ENCODE data around the gene GOLGA6L7. TPM values are rescaled to one million over a fixed set of nuclear protein-coding genes. Genes with fewer than 3 reads are reported as not detected.

The GOLGA6L7 gene
- total and polyA plus RNA-seq, 2 experiments from 2014 or later = 0.47 TPM; not detected in 1

- Histone ChIP-seq H3K4me3 (peak overlapping the region; percentile 63), H3K27me3 (ENCODE audit: insufficient read depth) (peaks cover 37% of the 10 kb centered on the region), H3K4me1 (ENCODE audit: insufficient read depth) (peaks cover 5% of the 10 kb centered on the region; the same call in 1 of the 2 replicates), H2AFZ (peak overlapping the region; percentile 95), H3K36me3 (ENCODE audit: insufficient read depth) (no peaks in the 10 kb centered on the region), H3K79me2 (replicated peaks; ENCODE audit: insufficient read depth) (no peaks in the 10 kb centered on the region), H4K20me1 (replicated peaks; ENCODE audit: insufficient read depth) (no peaks in the 10 kb centered on the region), H3F3A (replicated peaks; ENCODE audit: low read depth) (no peaks in the 10 kb centered on the region), H3K4me2 (peak overlapping the region; percentile 88), H3K9me2 (ENCODE audit: insufficient read depth) (no peaks in the 10 kb centered on the region), H3K27ac (ENCODE audit: low read depth) (no peak overlapping the region)
- peak; percentile 43 for DNase-seq (ENCODE audit: low spot score)
- TF ChIP-seq STAT1 (IDR thresholded peaks at IDR 0.05; ENCODE audit: unreplicated experiment) = no peak
- TF ChIP-seq EZH2 (IDR thresholded peaks at IDR 0.05; ENCODE audit: low read depth, unreplicated experiment) = peak; percentile 41
- Mint-ChIP-seq H3K4me3 (peak overlapping the region; percentile 71), H3K27ac (no peak overlapping the region), H3K9me3 (no peaks in the 10 kb centered on the region; the same call in 2 of the 3 replicates), H3K4me1 (peaks cover 16% of the 10 kb centered on the region), H3K36me3 (ENCODE audit: low read depth) (no peaks in the 10 kb centered on the region; the same call in 2 of the 3 replicates), H3K27me3 (ENCODE audit: insufficient read depth, low read depth, poor library complexity) (peaks cover 29% of the 10 kb centered on the region)
- peak; percentile 13 for ATAC-seq
Observed at GRCh38 chr15:28886431-28887338, 38.2 kb upstream of the GOLGA6L7 start.

DNA sequence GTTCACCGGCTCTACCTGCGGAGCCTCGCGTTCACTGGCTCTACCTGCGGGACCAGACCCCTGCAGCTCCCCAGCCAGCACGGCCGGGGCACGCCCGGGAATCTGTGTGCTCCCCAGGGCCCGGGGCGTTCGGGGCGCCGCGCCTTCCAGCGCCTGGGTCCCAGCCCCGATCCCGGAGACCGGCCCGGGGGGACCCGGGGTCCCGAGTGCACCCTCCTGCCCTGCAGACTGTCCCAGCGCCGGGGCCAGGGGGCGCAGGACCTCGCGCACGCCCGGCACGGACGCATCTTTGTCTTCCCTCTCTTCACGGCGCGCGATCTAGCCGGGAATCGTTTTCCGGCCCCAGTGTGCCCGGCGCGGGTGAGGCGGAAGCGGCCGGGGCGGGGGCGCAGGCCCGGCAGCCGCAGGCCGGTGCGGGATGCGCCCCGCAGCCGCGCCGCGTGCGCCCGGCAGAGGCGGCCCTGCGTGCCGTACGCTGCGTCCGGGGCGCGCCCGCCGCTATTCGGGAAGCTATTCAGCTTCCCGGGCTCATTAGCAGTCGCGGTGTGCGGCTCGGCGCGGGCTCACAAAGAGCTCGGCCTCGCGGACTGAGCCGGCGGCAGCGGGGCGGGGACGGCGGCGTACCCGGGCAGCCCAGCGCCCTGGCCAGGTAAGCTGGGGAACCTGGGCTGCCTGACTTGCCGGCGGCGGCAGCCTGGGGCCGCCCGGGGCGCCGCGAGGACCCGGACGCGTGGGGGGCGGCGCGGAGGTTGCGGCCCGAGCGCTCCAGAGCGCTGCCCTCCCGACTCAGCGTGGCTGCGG lies 37.4 kb upstream of the GOLGA6L7 start, which contains the start of gene APBA2:
Gene APBA2, plus strand, starts transcription at position 345 of the 801 bp plus-strand sequence. CDS start 167,911 bp downstream, outside the sequence.
- no peaks in the 10 kb centered on the region; the same call in 2 of the 3 replicates for H3K36me3 Mint-ChIP-seq (ENCODE audit: low read depth)
- TF ChIP-seq, protein P1, sequence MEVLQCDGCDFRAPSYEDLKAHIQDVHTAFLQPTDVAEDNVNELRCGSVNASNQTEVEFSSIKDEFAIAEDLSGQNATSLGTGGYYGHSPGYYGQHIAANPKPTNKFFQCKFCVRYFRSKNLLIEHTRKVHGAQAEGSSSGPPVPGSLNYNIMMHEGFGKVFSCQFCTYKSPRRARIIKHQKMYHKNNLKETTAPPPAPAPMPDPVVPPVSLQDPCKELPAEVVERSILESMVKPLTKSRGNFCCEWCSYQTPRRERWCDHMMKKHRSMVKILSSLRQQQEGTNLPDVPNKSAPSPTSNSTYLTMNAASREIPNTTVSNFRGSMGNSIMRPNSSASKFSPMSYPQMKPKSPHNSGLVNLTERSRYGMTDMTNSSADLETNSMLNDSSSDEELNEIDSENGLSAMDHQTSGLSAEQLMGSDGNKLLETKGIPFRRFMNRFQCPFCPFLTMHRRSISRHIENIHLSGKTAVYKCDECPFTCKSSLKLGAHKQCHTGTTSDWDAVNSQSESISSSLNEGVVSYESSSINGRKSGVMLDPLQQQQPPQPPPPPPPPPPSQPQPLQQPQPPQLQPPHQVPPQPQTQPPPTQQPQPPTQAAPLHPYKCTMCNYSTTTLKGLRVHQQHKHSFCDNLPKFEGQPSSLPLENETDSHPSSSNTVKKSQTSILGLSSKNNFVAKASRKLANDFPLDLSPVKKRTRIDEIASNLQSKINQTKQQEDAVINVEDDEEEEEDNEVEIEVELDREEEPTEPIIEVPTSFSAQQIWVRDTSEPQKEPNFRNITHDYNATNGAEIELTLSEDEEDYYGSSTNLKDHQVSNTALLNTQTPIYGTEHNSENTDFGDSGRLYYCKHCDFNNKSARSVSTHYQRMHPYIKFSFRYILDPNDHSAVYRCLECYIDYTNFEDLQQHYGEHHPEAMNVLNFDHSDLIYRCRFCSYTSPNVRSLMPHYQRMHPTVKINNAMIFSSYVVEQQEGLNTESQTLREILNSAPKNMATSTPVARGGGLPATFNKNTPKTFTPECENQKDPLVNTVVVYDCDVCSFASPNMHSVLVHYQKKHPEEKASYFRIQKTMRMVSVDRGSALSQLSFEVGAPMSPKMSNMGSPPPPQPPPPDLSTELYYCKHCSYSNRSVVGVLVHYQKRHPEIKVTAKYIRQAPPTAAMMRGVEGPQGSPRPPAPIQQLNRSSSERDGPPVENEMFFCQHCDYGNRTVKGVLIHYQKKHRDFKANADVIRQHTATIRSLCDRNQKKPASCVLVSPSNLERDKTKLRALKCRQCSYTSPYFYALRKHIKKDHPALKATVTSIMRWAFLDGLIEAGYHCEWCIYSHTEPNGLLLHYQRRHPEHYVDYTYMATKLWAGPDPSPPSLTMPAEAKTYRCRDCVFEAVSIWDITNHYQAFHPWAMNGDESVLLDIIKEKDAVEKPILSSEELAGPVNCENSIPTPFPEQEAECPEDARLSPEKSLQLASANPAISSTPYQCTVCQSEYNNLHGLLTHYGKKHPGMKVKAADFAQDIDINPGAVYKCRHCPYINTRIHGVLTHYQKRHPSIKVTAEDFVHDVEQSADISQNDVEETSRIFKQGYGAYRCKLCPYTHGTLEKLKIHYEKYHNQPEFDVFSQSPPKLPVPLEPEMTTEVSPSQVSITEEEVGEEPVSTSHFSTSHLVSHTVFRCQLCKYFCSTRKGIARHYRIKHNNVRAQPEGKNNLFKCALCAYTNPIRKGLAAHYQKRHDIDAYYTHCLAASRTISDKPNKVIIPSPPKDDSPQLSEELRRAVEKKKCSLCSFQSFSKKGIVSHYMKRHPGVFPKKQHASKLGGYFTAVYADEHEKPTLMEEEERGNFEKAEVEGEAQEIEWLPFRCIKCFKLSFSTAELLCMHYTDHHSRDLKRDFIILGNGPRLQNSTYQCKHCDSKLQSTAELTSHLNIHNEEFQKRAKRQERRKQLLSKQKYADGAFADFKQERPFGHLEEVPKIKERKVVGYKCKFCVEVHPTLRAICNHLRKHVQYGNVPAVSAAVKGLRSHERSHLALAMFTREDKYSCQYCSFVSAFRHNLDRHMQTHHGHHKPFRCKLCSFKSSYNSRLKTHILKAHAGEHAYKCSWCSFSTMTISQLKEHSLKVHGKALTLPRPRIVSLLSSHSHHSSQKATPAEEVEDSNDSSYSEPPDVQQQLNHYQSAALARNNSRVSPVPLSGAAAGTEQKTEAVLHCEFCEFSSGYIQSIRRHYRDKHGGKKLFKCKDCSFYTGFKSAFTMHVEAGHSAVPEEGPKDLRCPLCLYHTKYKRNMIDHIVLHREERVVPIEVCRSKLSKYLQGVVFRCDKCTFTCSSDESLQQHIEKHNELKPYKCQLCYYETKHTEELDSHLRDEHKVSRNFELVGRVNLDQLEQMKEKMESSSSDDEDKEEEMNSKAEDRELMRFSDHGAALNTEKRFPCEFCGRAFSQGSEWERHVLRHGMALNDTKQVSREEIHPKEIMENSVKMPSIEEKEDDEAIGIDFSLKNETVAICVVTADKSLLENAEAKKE (CRISPR knock-in tag; IDR thresholded peaks at IDR 0.05) = no peak
- TF ChIP-seq ZNF331 (CRISPR knock-in tag; IDR thresholded peaks at IDR 0.05; ENCODE audit: low read depth) (no peak), POLR2AphosphoS5 (IDR thresholded peaks at IDR 0.05; ENCODE audit: low read depth) (no peak; the same call in 1 of the 2 replicates), EZH2 (IDR thresholded peaks at IDR 0.05; ENCODE audit: low read depth, unreplicated experiment) (no peak), CREB1 (CRISPR knock-in tag; IDR thresholded peaks at IDR 0.05; ENCODE audit: low read depth) (no peak)
- TF ChIP-seq, protein P2, sequence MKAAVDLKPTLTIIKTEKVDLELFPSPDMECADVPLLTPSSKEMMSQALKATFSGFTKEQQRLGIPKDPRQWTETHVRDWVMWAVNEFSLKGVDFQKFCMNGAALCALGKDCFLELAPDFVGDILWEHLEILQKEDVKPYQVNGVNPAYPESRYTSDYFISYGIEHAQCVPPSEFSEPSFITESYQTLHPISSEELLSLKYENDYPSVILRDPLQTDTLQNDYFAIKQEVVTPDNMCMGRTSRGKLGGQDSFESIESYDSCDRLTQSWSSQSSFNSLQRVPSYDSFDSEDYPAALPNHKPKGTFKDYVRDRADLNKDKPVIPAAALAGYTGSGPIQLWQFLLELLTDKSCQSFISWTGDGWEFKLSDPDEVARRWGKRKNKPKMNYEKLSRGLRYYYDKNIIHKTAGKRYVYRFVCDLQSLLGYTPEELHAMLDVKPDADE (IDR thresholded peaks at IDR 0.05) = no peak

More for the DNA sequence above, 37.4 kb upstream of the GOLGA6L7 start, which contains the start of gene APBA2:
- H3K4me1 Mint-ChIP-seq = peaks cover 16% of the 10 kb centered on the region
- ATAC-seq = peak; percentile 60
- Histone ChIP-seq H3K4me1 (ENCODE audit: insufficient read depth) (peaks cover 5% of the 10 kb centered on the region; the same call in 1 of the 2 replicates), H3K79me2 (replicated peaks; ENCODE audit: insufficient read depth) (no peaks in the 10 kb centered on the region), H3K4me3 (peak within 1 kb of the TSS; percentile 63), H4K20me1 (replicated peaks; ENCODE audit: insufficient read depth) (no peaks in the 10 kb centered on the region), H3K4me2 (peak within 1 kb of the TSS; percentile 88), H3K36me3 (ENCODE audit: insufficient read depth) (no peaks in the 10 kb centered on the region), H3K27ac (ENCODE audit: low read depth) (no peak within 1 kb of the TSS), H3K27me3 (ENCODE audit: insufficient read depth) (peaks cover 37% of the 10 kb centered on the region), H2AFZ (peak within 1 kb of the TSS; percentile 95), H3K9me2 (ENCODE audit: insufficient read depth) (no peaks in the 10 kb centered on the region), H3F3A (replicated peaks; ENCODE audit: low read depth) (no peaks in the 10 kb centered on the region)
- peak; percentile 77 for DNase-seq (ENCODE audit: low spot score)
- H3K27me3 Mint-ChIP-seq (ENCODE audit: insufficient read depth, low read depth, poor library complexity) = peaks cover 29% of the 10 kb centered on the region
- peak within 1 kb of the TSS; percentile 71 for H3K4me3 Mint-ChIP-seq
- H3K9me3 Mint-ChIP-seq = no peaks in the 10 kb centered on the region; the same call in 2 of the 3 replicates
- no peak within 1 kb of the TSS for H3K27ac Mint-ChIP-seq

Measured in GM23338 (cell line).